Measurements from ENCODE around the gene MYO10.
A peak's percentile ranks its signal among the peaks of the same experiment; 100 is the strongest.

DNA sequence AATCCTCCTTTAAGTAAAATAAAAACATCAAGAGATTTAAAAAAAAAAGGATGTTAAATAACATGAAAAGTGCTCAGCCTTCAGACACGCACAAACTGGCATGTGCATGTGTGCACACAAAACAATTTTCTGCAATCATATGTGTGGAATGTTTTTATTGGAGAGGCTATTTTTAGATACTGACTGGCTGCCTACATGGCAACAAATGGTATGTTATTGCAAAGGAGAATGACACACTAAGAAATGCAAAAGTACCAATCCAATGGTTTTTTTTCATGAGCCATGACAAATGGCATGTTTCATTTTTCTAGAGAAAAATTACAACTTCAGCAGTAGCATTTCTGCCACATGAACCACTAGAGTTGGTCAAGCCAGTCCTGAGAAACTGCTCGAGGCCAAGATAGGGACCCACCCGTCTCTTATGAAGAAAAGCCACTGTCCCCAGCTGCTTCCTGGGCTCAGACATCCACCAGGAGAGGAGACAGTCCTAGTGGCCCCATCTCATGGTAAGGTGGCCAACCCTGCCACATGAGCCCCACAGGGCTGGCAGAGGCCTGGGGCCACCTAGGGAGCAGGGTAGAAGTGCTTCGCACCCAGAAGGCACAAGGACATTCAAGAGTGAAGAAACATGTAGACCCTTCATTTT is 116.4 kb downstream of the MYO10 start:
- TF ChIP-seq, protein P1, sequence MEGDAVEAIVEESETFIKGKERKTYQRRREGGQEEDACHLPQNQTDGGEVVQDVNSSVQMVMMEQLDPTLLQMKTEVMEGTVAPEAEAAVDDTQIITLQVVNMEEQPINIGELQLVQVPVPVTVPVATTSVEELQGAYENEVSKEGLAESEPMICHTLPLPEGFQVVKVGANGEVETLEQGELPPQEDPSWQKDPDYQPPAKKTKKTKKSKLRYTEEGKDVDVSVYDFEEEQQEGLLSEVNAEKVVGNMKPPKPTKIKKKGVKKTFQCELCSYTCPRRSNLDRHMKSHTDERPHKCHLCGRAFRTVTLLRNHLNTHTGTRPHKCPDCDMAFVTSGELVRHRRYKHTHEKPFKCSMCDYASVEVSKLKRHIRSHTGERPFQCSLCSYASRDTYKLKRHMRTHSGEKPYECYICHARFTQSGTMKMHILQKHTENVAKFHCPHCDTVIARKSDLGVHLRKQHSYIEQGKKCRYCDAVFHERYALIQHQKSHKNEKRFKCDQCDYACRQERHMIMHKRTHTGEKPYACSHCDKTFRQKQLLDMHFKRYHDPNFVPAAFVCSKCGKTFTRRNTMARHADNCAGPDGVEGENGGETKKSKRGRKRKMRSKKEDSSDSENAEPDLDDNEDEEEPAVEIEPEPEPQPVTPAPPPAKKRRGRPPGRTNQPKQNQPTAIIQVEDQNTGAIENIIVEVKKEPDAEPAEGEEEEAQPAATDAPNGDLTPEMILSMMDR (IDR thresholded peaks at IDR 0.05) = no peak
- peak; percentile 50 for TF ChIP-seq POLR2AphosphoS5 (IDR thresholded peaks at IDR 0.05)
